GM23338 (cell line): ENCODE measurements around the gene CACNA1C.

Experiments
- EZH2 ChIP-seq: fragments of 200-600 bp; sonication (generic); IDR thresholded peaks from one replicate; pipeline ENCODE4 v1.8.0; 2017; ENCODE audit warnings: antibody characterized with exemption, mild to moderate bottlenecking, low read depth; ENCODE audit not compliant: unreplicated experiment
- EZH2phosphoT487 ChIP-seq: fragments of 200-600 bp; sonication (generic); IDR thresholded peaks from one replicate; pipeline ENCODE4 v1.8.1; 2018; ENCODE audit warnings: antibody characterized with exemption; ENCODE audit not compliant: unreplicated experiment
- POLR2AphosphoS5 ChIP-seq: IDR thresholded peaks from 2 replicates; pipeline ENCODE4 v1.6.1; 2016; ENCODE audit warnings: antibody characterized with exemption, low read depth
- ZNF331 ChIP-seq: fragments of 250-450 bp; sonication (Bioruptor Pico); IDR thresholded peaks from 2 replicates; pipeline ENCODE4 v1.5.0; 2020; ENCODE audit warnings: low read depth, mild to moderate bottlenecking, moderate library complexity
- TF ChIP-seq, protein P1 (sequence below), 2 experiments: fragments of 200-600 bp in 1 of 2; sonication (generic) in 1 of 2; conservative IDR thresholded peaks; 2 replicates each; pipeline versions ENCODE4 v1.5.1 to v1.6.1; 2016 to 2017; ENCODE audit warnings: antibody characterized with exemption in 2 of 2, low read depth in 2 of 2, mild to moderate bottlenecking in 2 of 2, moderate library complexity in 1 of 2

DNA sequence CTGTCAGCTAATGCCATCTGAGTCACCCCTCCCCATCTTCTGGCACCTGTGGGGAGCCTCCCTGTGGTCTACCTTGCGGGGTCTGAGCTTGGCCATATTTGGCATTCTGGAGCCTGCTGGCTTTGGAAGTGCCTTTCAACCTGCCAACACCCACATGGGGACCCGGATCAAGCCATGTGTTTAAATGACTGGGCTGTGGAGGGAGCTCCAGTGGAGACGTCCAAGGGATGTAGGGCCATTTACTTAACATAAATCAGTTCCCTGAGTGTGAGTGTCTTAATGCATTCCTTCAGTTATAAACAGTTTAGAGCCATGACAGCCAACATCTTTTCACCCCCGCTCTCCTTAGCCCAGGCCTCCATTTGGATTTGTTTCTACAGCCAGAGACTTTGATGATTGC is 22.0 kb downstream of the CACNA1C start:
- TF ChIP-seq, protein P1, sequence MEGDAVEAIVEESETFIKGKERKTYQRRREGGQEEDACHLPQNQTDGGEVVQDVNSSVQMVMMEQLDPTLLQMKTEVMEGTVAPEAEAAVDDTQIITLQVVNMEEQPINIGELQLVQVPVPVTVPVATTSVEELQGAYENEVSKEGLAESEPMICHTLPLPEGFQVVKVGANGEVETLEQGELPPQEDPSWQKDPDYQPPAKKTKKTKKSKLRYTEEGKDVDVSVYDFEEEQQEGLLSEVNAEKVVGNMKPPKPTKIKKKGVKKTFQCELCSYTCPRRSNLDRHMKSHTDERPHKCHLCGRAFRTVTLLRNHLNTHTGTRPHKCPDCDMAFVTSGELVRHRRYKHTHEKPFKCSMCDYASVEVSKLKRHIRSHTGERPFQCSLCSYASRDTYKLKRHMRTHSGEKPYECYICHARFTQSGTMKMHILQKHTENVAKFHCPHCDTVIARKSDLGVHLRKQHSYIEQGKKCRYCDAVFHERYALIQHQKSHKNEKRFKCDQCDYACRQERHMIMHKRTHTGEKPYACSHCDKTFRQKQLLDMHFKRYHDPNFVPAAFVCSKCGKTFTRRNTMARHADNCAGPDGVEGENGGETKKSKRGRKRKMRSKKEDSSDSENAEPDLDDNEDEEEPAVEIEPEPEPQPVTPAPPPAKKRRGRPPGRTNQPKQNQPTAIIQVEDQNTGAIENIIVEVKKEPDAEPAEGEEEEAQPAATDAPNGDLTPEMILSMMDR (conservative IDR thresholded peaks at IDR 0.05; ENCODE audit: low read depth in 2 of 2), result no peak
- TF ChIP-seq POLR2AphosphoS5, result no peak
- no peak for TF ChIP-seq EZH2
- TF ChIP-seq ZNF331 (CRISPR knock-in tag), result no peak
- TF ChIP-seq EZH2phosphoT487, result no peak
